Astrocyte (in vitro differentiated cells and primary cell): ENCODE results near the gene BCL11B.

Experiments used
- CTCF ChIP-seq: IDR thresholded peaks from 2 replicates; pipeline ENCODE4 v1.5.1; 2011; ENCODE audit warnings: low read depth, mild to moderate bottlenecking, inconsistent platforms, low read length, moderate library complexity; ENCODE audit not compliant: insufficient read depth
- EZH2 ChIP-seq: IDR thresholded peaks from 2 replicates; pipeline ENCODE4 v1.6.1; 2012; ENCODE audit warnings: mild to moderate bottlenecking, low read length, inconsistent platforms; ENCODE audit not compliant: insufficient read depth

GRCh38 chr14:99175331-99176155 is 96.5 kb downstream of the BCL11B start:
- no peak for TF ChIP-seq CTCF
- no peak for TF ChIP-seq EZH2
